GM23338 (cell line): Measurements from ENCODE around the gene BLOC1S3.

Experiments
- CREB1 ChIP-seq: fragments of 250-450 bp; sonication (Bioruptor Pico); IDR thresholded peaks from 2 replicates; pipeline ENCODE4 v1.5.0; 2020; ENCODE audit warnings: low read depth, mild to moderate bottlenecking, moderate library complexity
- EZH2 ChIP-seq: fragments of 200-600 bp; sonication (generic); IDR thresholded peaks from one replicate; pipeline ENCODE4 v1.8.0; 2017; ENCODE audit warnings: antibody characterized with exemption, mild to moderate bottlenecking, low read depth; ENCODE audit not compliant: unreplicated experiment
- EZH2phosphoT487 ChIP-seq: fragments of 200-600 bp; sonication (generic); IDR thresholded peaks from one replicate; pipeline ENCODE4 v1.8.1; 2018; ENCODE audit warnings: antibody characterized with exemption; ENCODE audit not compliant: unreplicated experiment
- POLR2AphosphoS5 ChIP-seq: IDR thresholded peaks from 2 replicates; pipeline ENCODE4 v1.6.1; 2016; ENCODE audit warnings: antibody characterized with exemption, low read depth
- ZNF114 ChIP-seq: fragments of 250-450 bp; sonication (Bioruptor Pico); IDR thresholded peaks from 2 replicates; pipeline ENCODE4 v1.5.0; 2020; ENCODE audit warnings: mild to moderate bottlenecking, moderate library complexity
- ZNF331 ChIP-seq: fragments of 250-450 bp; sonication (Bioruptor Pico); IDR thresholded peaks from 2 replicates; pipeline ENCODE4 v1.5.0; 2020; ENCODE audit warnings: low read depth, mild to moderate bottlenecking, moderate library complexity
- TF ChIP-seq, protein P1 (sequence below), 2 experiments: fragments of 200-600 bp in 1 of 2; sonication (generic) in 1 of 2; conservative IDR thresholded peaks; 2 replicates each; pipeline versions ENCODE4 v1.5.1 to v1.6.1; 2016 to 2017; ENCODE audit warnings: antibody characterized with exemption in 2 of 2, low read depth in 2 of 2, mild to moderate bottlenecking in 2 of 2, moderate library complexity in 1 of 2
- TF ChIP-seq, protein P2 (sequence below): IDR thresholded peaks from one replicate; pipeline ENCODE4 v1.6.1; 2018; ENCODE audit warnings: antibody characterized with exemption; ENCODE audit not compliant: unreplicated experiment
- TF ChIP-seq, protein P3 (sequence below): IDR thresholded peaks from 2 replicates; pipeline ENCODE4 v1.6.1; 2016; ENCODE audit warnings: antibody characterized with exemption

DNA sequence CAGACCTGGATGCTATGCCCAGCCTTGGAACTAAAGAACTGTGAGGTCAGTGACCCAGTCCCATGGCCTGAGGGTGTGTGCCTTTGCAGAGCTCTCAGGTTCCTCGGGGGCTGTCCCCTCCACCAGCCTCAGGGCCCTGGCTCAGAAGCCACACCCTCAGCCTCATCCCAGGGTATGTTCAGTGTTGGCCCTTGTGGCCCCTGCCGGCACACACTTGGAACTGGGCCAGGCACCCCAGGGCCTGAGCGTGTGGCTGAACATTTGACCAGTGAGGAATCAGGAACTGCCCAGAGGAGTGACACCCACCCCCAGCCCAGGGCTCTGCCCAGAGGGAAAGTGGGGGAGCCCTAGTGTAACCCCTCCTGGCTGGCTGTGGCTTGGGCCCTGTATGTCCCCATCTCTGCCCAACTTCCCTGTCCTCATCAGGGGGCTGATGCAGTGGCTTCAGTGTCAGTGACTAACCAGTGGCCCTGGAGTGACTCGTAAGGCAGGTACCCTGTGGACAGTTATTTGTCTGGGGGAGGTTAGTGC is 27.8 kb upstream of the BLOC1S3 start:
- TF ChIP-seq, protein P1, sequence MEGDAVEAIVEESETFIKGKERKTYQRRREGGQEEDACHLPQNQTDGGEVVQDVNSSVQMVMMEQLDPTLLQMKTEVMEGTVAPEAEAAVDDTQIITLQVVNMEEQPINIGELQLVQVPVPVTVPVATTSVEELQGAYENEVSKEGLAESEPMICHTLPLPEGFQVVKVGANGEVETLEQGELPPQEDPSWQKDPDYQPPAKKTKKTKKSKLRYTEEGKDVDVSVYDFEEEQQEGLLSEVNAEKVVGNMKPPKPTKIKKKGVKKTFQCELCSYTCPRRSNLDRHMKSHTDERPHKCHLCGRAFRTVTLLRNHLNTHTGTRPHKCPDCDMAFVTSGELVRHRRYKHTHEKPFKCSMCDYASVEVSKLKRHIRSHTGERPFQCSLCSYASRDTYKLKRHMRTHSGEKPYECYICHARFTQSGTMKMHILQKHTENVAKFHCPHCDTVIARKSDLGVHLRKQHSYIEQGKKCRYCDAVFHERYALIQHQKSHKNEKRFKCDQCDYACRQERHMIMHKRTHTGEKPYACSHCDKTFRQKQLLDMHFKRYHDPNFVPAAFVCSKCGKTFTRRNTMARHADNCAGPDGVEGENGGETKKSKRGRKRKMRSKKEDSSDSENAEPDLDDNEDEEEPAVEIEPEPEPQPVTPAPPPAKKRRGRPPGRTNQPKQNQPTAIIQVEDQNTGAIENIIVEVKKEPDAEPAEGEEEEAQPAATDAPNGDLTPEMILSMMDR (conservative IDR thresholded peaks at IDR 0.05; ENCODE audit: low read depth in 2 of 2) = no peak
- TF ChIP-seq EZH2 (no peak), CREB1 (CRISPR knock-in tag) (no peak), EZH2phosphoT487 (no peak), ZNF331 (no peak), POLR2AphosphoS5 (no peak), ZNF114 (CRISPR knock-in tag) (no peak)
- TF ChIP-seq, protein P2, sequence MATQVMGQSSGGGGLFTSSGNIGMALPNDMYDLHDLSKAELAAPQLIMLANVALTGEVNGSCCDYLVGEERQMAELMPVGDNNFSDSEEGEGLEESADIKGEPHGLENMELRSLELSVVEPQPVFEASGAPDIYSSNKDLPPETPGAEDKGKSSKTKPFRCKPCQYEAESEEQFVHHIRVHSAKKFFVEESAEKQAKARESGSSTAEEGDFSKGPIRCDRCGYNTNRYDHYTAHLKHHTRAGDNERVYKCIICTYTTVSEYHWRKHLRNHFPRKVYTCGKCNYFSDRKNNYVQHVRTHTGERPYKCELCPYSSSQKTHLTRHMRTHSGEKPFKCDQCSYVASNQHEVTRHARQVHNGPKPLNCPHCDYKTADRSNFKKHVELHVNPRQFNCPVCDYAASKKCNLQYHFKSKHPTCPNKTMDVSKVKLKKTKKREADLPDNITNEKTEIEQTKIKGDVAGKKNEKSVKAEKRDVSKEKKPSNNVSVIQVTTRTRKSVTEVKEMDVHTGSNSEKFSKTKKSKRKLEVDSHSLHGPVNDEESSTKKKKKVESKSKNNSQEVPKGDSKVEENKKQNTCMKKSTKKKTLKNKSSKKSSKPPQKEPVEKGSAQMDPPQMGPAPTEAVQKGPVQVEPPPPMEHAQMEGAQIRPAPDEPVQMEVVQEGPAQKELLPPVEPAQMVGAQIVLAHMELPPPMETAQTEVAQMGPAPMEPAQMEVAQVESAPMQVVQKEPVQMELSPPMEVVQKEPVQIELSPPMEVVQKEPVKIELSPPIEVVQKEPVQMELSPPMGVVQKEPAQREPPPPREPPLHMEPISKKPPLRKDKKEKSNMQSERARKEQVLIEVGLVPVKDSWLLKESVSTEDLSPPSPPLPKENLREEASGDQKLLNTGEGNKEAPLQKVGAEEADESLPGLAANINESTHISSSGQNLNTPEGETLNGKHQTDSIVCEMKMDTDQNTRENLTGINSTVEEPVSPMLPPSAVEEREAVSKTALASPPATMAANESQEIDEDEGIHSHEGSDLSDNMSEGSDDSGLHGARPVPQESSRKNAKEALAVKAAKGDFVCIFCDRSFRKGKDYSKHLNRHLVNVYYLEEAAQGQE = no peak
- TF ChIP-seq, protein P3, sequence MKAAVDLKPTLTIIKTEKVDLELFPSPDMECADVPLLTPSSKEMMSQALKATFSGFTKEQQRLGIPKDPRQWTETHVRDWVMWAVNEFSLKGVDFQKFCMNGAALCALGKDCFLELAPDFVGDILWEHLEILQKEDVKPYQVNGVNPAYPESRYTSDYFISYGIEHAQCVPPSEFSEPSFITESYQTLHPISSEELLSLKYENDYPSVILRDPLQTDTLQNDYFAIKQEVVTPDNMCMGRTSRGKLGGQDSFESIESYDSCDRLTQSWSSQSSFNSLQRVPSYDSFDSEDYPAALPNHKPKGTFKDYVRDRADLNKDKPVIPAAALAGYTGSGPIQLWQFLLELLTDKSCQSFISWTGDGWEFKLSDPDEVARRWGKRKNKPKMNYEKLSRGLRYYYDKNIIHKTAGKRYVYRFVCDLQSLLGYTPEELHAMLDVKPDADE = no peak
